Amniotic stem cell (primary cell): Measurements from ENCODE around the gene WRAP73.

Experiments
- DNase-seq: peaks from one replicate; lab custom pipeline; 2025; lab: John Stamatoyannopoulos, UW

Gene WRAP73

DNA sequence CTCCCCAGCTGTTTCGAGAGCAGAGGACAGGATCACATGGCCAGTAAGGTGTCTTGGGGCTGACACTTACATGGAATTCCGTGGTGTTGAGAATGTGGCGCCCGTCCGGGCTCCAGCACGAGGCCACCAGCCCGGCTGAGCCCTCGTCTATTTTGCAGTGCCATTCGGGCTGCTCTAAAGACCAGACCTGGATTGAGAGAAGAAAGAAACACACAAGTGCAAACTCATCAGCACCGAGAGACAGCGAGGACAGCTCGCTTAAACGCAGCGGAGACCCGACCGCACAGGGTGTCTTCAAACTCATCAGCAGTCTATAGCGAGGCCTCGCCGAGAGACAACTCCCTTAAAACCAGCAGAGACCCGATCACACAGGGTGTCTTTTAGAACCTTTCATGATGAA lies 3.3 kb downstream of the WRAP73 start:
- no peak for DNase-seq

DNA sequence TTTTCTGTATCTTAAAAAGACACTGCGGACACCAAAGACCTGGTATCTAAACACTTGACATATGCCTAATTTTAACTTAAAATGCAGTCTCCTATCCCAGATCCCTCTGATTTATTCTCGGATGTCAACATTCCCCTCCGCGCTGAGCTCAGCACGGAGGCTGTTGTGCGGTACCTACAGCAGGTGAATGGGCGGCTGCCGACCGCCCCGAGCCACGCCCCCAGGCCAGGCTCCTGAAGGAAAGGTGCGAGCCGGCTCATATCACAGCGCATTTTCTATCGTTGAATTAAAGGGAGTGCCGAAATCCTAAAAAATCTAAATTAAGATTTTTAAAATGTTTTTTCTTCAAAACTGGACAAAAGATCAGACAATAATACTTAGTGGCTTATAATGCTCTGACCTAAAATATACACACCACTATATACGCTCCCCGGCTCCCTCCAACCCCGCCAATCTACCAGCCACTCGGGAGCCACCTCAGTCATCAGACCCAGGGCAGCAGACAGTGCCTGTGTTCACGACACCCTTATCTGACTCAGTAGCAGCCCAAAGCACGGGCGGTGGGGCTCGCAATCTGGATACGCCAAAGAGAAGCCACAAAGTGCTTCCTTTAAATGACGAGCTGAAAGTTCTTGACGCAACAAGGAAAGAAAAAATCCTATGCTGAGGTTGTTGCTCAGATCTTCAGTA lies 4.1 kb downstream of the WRAP73 start:
- no peak for DNase-seq

DNA sequence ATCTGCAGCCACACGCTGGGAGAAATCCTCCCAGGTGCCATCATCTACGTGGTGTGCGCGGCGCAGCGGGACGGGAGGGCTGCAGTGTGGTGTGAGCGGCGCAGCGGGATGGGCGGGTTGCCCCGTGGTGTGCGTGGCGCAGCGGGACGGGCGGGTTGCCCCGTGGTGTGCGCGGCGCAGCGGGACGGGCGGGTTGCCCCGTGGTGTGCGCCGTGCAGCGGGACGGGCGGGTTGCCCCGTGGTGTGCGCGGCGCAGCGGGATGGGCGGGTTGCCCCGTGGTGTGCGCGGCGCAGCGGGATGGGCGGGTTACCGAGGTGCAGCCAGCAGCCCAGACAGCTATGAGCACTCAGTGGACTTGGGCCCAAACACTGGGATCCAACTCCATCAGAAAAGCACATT lies 4.7 kb downstream of the WRAP73 start:
- DNase-seq = no peak

DNA sequence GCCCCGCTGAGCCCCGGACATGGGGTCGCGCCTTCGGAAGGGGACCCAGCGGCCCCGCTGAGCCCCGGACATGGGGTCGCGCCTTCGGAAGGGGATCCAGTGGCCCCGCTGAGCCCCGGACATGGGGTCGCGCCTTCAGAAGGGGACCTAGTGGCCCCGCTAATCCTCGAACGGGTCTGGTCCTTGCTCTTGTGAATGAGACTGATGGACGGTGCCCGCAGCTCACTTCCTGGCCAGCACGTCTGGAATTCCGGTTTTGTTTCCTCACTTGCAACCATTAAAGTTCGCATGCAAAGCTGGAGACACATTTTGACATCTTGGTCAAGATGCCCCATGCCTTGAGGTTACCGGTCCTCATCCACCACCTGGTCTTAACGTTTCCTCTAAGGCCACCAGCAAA lies 5.6 kb downstream of the WRAP73 start:
- DNase-seq = no peak

DNA sequence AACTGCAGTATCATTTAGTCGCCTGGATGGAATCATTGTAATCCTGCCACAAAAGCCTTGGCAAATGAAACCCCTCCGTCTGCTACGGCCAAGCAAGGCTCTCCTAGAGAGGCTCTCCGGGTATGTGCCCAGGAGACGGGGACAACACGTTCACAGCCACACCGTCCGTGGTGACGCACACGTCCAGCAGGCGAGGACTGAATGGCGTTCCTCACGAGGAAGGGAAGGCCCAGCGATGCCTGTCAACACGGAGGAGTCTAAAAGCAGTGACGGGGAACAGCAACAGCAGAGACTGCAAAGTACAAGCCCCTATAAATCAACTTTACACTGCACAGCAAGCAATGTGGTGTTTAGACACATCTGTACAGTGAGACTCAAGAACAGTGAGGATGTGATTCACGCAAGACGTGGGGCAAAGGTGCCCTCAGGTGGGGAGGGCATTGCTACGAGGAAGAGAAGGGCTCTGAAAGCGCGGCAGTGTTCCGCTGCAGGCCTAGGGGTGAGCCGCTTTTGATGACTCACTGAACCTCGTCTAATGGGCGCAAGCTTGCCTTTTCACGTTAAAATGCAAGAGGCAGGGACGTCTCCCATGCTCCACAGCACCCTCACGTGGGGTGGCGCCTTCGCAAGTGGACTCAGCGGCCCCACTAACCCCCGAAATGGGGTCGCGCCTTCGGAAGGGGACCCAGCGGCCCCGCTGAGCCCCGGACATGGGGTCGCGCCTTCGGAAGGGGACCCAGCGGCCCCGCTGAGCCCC lies 6.8 kb downstream of the WRAP73 start:
- no peak for DNase-seq

DNA sequence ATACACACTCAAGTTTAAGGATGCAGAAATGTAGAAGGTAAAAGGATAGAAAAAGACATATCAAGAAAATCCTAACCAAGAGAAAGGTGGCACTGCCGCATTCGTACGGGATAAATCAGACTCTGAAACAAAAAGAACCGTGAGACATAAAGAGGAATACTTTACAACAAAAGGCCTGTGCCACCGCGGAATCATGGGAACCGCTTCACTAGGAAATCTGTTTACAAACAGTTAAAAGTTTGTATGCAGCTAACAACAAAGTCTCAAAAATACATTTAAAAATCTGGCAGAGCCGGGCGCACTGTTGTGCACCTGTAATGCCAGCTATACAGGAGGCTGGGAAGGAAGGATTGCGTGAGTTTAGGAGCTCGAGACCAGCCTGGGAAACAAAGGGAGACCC lies 8.1 kb downstream of the WRAP73 start:
- DNase-seq = no peak

DNA sequence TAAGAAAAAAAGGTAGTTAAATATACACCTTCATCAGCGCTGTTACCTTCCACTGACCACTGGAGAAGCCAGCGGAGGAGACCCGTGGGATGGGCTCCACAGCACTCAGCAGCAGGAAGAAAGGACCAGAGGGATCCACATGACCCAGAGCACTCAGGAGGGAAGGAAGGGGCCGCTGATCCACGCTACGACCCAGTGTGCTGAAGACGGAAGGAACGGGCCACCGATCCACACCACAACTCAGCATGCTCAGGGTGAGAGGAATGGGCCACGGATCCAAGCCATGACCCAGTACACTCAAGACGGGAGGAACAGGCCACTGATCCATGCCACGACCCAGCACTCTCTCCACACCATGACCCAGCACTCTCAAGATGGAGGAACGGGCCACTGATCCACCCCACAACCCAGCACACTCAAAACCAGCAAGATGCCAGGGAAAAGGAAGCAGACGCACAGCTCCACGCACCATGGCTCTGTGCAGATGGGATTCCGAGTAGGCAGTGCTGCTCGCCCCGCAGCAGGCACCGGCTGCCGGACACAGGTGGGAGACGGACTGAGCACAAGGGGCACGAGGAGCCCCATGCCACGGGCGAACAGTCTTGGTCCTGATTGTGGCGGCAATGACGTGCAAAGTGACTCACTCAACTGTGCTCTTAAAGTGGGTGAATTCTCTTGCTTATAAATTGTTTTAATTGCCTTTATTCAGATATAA lies 8.7 kb downstream of the WRAP73 start:
- no peak for DNase-seq

DNA sequence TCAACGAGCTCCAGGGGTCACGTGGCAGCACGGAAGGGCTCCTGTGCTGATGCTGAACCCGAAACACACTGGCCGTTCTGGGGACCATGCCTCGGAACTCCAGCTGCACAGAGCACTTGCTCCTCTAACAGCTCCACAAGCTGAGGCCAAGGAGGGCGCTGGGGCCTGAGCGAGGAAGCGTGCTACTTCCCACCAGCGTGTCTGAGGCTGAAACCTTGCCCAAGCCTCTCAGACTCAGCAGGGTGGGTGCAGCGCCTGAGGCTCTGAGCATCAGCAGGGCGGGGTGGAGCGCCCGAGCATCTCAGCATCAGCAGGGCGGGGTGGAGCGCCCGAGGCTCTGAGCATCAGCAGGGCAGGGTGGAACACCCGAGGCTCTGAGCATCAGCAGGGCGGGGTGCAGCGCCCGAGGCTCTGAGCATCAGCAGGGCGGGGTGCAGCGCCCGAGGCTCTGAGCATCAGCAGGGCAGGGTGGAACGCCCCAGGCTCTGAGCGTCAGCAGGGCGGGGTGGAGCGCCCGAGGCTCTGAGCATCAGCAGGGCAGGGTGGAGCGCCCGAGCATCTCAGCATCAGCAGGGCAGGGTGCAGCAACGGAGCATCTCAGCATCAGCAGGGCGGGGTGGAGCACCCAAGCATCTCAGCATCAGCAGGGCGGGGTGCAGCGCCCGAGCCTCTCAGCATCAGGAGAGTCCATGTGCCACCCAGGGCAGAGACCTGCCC lies 9.6 kb downstream of the WRAP73 start:
- no peak for DNase-seq

DNA sequence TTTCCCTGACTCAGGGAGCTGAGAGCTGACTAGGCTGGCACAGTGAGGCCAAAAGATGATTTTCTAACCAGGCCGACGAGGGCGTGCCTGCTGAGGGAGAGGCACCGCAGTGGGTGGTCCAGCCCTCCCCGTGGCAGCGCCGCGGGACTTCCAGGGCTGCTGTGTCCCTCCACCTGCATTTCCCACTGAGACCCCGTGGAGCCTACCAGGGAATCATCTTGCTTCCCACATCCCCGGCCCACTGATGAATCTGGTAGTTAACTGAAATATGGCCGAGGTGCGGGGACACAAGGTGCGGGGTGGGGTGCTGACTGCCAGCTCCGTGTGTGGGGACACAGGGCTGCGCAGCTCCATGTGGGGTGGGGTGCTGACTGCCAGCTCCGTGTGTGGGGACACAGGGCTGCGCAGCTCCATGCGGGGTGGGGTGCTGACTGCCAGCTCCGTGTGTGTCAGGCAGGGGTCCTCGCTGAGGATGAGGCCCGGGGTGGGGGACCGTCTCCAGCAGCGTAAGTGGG lies 10.4 kb downstream of the WRAP73 start:
- DNase-seq = no peak

DNA sequence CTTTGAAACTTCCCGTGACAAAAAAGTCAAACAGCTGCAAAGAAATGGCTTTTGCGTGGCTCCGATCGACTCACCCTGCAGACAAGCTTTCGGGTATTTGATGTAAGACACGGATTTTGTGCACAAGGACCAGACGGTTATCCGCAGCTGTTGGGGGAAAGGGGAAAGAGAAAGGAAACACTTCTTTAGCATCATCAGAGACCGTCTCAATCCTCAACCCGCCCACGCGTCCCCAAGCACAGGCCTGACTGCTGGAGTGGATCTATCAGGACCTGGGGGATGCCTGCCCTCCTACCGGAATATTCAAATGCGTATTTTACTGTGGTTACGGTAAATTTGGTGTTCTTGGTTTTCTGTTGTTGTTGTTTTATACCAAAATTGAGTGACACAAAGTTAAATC lies 11.2 kb downstream of the WRAP73 start:
- no peak for DNase-seq

DNA sequence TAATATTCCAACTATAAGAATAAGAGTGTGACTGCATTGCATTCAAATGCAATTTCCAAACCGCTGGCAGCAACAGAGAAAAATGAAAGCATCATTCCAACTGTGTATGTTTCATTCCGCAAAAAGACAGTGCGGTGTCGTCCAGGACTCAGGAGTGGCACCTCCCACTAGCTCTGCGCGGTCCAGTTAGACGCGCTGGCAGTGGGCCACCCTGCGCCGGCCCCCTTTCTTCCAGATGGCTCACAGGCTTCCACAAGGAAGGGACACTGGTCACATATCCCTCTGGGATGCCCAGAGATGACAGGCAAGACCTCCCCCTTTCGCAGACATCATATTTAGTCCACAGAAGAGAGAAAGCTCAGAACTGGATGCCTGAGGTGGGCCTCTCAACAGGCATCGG lies 11.9 kb downstream of the WRAP73 start:
- no peak for DNase-seq

DNA sequence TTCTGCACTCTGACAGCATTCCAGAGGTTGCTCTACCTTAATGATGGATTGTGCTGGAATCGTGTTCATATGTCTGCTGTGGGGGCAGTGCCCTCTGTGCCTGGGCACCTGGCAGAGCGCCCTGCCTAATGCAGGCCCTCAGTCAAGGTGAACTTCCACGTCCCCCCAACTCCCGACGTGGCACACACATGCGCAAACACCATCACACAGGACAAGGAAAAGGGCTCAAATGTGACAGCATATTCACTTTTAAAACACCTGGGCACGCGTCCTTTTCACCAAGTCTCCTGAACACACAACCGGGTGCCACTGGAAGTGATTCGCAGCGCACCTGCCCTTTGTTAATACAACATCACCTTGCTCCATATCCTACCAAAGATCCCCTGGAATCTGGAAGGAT lies 13.4 kb downstream of the WRAP73 start:
- no peak for DNase-seq

DNA sequence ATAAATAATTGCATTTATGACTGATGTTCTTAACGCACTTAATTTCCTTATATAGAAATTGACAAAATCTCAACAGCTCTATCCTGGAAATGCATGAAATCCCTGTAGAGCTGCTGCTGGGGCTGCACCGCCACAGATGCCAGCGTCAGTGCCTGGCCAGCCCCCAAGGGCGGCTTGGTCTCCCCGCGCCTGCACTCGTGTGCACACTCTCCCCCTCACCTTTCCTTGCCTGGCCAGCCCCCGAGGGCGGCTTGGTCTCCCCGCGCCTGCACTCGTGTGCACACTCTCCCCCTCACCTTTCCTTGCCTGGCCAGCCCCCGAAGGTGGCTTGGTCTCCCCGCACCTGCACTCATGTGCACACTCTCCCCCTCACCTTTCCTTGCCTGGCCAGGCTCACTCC lies 13.8 kb downstream of the WRAP73 start:
- DNase-seq = no peak

DNA sequence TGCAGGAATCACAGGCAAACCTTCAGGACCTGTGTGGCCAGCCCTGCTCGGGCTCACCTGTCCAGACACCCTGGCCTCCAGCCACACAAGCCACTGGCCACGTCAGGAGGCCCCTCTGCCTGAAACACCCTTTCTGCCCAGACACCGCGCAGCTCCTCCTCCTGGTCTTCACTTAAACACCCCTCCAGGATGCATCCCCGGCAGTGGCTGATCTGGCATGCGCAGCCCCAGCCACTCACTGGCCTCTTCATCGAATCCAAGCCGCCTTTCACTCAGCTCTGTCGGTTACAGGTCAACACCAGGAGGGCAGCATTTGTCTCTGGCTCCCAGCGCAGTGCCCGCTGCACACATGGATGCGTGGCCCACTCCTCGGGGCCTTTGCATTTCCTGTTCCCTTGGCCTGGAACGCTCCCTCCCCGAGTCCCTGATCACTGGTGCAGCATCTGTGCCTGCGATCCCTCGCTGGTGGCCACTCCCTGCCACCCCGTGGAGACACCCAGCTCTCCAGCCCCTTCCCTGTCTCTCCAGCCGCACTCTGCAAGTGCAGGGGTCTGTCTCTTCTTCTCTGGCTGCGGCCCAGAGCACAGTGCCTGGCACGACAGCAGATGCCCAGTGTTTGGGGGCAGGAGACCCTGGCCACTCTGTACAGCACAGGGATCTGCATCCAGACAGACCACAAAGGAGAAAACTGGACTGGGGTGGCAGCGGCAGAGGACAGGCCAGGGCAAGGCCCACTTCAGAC lies 15.7 kb downstream of the WRAP73 start:
- no peak for DNase-seq

DNA sequence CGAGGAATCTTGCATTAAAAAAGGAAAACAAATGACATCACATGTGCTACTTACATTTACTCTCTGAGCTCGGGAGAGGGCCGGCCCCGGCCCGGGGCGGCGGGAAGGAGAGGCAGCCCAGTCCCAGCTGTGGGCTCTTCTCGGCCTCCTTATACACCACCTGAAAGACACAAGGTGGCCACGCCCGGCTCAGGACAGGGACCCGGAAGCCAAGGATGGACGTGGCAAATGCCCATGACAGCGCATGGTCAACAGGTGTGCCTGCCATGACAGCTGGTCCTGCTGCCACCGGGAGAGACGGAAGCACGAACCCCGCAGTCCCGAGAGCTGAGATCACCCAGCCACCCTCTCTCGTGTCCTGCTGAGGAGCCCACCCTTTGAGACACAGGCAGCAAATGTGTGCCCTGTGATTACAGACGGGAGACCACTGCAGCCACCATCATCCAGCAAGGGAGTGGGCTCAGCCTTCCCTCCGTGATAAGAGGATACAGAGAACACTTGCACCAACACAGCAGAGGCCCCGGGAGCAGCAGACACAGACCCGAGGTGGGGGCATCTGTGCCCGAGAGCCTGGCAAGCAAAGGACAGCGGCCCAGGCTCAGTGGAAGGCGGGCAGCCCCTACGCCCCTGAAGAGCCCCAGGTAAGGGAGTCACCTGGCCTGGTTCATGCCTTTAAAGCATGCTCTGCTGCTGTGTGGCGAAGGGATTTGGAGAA lies 16.4 kb downstream of the WRAP73 start:
- no peak for DNase-seq

DNA sequence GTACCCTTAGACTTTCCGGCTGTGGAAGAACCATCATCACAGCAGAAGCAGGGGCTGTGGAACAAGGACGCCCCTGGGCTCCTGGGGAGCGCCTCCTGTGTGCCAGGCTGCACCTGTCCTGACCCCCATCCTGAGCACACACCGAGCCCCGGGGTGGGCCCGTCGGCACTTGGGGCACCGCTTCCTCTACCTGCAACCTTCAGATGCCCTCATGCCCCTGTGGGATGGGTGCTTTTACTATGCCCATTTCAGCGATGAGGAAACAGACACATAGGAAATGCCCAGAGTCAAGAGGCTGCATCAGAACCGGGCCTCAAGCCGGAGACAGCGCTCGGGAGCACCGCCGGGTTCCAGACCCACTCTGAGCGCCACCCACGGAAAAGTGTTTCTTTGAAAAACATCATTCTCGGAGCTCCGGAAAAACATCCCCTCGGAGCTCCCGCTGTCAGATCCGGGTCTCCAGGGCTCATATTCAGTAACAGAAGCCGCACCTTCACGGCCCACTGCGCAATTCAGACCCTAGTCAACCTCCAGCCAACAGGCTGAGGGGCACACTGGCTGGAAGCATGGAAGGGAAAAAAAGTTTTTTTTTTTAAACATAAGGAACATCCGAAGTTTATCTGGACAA lies 17.1 kb downstream of the WRAP73 start:
- DNase-seq = no peak

DNA sequence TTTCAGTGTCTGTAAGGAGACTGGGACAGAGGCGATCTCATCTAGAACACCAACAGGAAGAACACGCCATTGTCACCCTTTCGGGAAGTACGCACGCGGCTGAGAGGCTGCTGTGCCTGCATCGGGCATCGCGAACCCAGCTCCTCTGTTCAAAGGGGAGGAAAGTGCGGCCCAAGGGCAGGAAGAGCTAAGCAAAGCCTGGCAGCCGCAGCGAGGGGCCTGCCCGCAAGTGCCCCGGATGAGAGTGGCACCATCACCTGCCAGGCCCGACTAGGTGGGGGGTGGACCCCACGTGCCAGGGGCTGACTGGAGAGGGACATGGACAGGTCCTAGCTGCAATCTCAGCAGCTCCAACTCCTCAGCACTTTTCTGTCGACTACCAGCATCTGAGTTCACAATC lies 17.6 kb downstream of the WRAP73 start:
- no peak for DNase-seq

DNA sequence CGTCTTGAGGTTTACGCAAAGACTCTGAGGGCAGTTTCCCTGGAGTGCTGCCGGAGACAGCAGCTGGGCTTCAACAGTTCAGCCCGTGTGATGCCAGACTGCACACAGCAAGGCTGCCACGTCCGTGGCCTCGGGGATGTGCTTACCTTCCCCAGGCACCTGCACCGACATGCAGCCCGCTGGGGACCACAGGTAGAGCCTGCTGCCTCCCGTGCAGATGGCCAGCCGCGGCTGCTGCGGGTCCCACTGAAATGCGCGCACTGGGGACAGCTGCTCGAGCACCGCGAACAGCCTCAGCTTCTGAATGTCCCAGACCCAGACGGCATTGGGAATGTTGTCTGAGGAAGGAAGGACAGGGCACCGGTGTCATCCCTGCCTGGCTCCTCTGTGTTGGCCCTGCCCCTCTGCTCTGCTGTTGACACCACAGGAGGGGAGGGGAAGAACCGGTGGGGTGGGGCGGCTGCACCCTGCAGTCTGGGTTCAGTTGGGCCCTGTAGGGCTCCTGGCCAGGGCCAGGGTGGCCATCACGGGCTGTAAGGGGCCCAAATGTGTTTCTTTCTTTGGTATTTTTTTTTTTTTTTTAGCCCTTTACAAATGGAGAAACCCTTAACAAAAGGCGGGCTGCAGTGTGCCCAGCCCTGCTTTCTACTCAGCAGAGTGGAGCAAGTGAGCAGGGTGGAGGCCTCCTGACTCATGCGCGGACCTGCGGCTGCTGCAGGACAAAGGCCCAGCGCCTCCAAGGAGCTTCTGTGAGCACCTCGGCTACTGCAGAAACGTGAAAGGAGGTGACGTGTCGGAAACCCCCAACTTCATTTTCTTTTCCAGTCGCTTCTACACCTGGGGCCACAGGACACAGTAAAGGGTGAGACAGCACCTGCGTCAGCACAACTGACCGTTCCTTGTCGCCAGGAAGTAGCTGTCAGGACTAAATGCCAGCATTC lies 18.3 kb downstream of the WRAP73 start:
- no peak for DNase-seq

DNA sequence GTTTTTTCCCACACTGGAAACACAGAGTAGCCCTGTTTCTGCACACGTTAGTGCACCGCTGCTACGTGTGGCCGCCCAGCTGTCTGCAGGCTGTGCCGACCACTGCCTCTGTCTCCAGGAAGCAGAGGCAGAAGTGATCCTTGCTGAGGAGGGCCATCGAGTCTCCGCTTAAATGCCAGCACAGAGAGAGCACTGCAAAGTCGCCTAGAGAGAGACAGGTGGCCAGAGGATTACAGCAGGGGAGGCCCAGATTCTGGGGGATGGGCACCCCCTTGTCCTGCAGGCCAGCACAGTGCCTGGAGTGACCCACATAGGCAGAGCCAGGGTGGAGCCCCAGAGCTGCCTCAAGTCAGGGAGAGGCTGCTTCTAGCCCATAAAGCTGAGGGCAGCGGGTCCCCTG lies 19.0 kb downstream of the WRAP73 start:
- no peak for DNase-seq
